Endothelial cell of umbilical vein (primary cell): ENCODE data around the gene GAB2. TPM values are rescaled to one million over a fixed set of nuclear protein-coding genes. Genes with fewer than 3 reads are reported as not detected.

Experiments used
- BruUV-seq: library from RNA; stranded (reverse); fragments of 400-500 nt; replicated peaks from 2 replicates; lab custom pipeline; 2021; lab: Mats Ljungman, UMichigan
- CTCF ChIA-PET: fragments of 300-600, 350-600 bp; sonication (Branson Sonifier 250); formaldehyde crosslinking; loops from one replicate; lab custom pipeline; 2021; ENCODE audit warnings: antibody characterized with exemption, inconsistent platforms; lab: Charles Lee
- POLR2A ChIA-PET: fragments of 300-600, 350-600 bp; sonication (Branson Sonifier 250); formaldehyde crosslinking; loops from one replicate; lab custom pipeline; 2021; ENCODE audit warnings: antibody characterized with exemption, inconsistent platforms; lab: Charles Lee
- DNase-seq: peaks from one replicate; pipeline ENCODE4 v3.0.0-alpha.2; 2011; ENCODE audit warnings: low read depth, low spot score
- FAIRE-seq: peaks from 2 replicates; lab custom pipeline; 2011; peaks lifted over from hg19 to GRCh38; lab: Jason Lieb, UNC
- H2AFZ ChIP-seq: 2 replicates; pipeline ENCODE4 v1.6.0; 2012; ENCODE audit warnings: low read depth, low read length, control low read depth, inconsistent platforms
- H3K27ac ChIP-seq: 2 replicates; pipeline ENCODE4 v1.5.1; 2011; ENCODE audit warnings: low read depth, mild to moderate bottlenecking, control low read depth, low read length, moderate library complexity; ENCODE audit not compliant: insufficient read depth
- H3K27me3 ChIP-seq, 2 experiments: 2 replicates each; pipeline versions ENCODE4 v1.6.0 to v1.6.1; 2011; ENCODE audit warnings: low read length in 2 of 2, mixed read lengths in 1 of 2; ENCODE audit not compliant: control insufficient read depth in 2 of 2, insufficient read depth in 2 of 2
- H3K36me3 ChIP-seq, 2 experiments: 2 replicates in 1 of 2; 3 replicates in 1 of 2; pipeline ENCODE4 v1.5.1; 2011; ENCODE audit warnings: low read length in 2 of 2, mild to moderate bottlenecking in 1 of 2, moderate library complexity in 1 of 2; ENCODE audit not compliant: control insufficient read depth in 2 of 2, insufficient read depth in 2 of 2; ENCODE audit errors: extremely low read depth in 1 of 2
- H3K4me1 ChIP-seq: 3 replicates; pipeline ENCODE4 v1.5.1; 2011; ENCODE audit warnings: mild to moderate bottlenecking, low read length; ENCODE audit not compliant: control insufficient read depth, insufficient read depth; ENCODE audit errors: extremely low read depth
- H3K4me2 ChIP-seq: 2 replicates; pipeline ENCODE4 v1.6.1; 2011; ENCODE audit warnings: low read length, control low read depth, mixed read lengths; ENCODE audit not compliant: insufficient read depth
- H3K4me3 ChIP-seq, 3 experiments: fragments of 200-600 bp in 1 of 3; sonication (generic), shearing (Covaris generic) in 1 of 3; replicated peaks in 1 of 3; 2 replicates each; pipeline ENCODE4 v1.5.1; 2011 to 2016; ENCODE audit warnings: control low read depth in 3 of 3, low read length in 3 of 3, mild to moderate bottlenecking in 2 of 3, inconsistent platforms in 1 of 3, low read depth in 1 of 3, moderate library complexity in 1 of 3; ENCODE audit not compliant: insufficient read depth in 1 of 3
- H3K79me2 ChIP-seq: 2 replicates; pipeline ENCODE4 v1.6.0; 2012; ENCODE audit warnings: low read length, inconsistent platforms; ENCODE audit not compliant: control insufficient read depth, insufficient read depth
- H3K9ac ChIP-seq: replicated peaks from 2 replicates; pipeline ENCODE3; 2011; ENCODE audit warnings: low read length, control low read depth; ENCODE audit not compliant: insufficient read depth; ENCODE audit errors: extremely low read depth
- H3K9me1 ChIP-seq: replicated peaks from 3 replicates; pipeline ENCODE4 v1.6.0; 2011; ENCODE audit warnings: mild to moderate bottlenecking, low read length; ENCODE audit not compliant: control insufficient read depth, insufficient read depth; ENCODE audit errors: extremely low read depth
- H3K9me3 ChIP-seq: replicated peaks from 2 replicates; pipeline ENCODE4 v1.5.1; 2012; ENCODE audit warnings: low read length, inconsistent platforms; ENCODE audit not compliant: control insufficient read depth, insufficient read depth
- H4K20me1 ChIP-seq: replicated peaks from 2 replicates; pipeline ENCODE3; 2011; ENCODE audit warnings: mild to moderate bottlenecking, low read length; ENCODE audit not compliant: control insufficient read depth, insufficient read depth; ENCODE audit errors: extremely low read depth
- EZH2 ChIP-seq: IDR thresholded peaks from 2 replicates; pipeline ENCODE4 v1.6.1; 2012; ENCODE audit warnings: borderline replicate concordance, low read depth, mild to moderate bottlenecking, moderate library complexity, low read length, inconsistent platforms; ENCODE audit not compliant: severe bottlenecking
- FOS ChIP-seq: IDR thresholded peaks from 2 replicates; pipeline ENCODE4 v1.6.1; 2011; ENCODE audit warnings: mild to moderate bottlenecking, low read length, moderate library complexity, borderline replicate concordance; ENCODE audit not compliant: insufficient read depth
- GATA2 ChIP-seq: IDR thresholded peaks from 2 replicates; pipeline ENCODE4 v1.7.0; 2011; ENCODE audit warnings: low read depth, mild to moderate bottlenecking, moderate library complexity, mixed read lengths, low read length; ENCODE audit not compliant: insufficient read length, insufficient read depth
- JUN ChIP-seq: IDR thresholded peaks from 2 replicates; pipeline ENCODE4 v1.6.1; 2011; ENCODE audit warnings: borderline replicate concordance, low read depth; ENCODE audit not compliant: insufficient read length, insufficient read depth
- POLR2AphosphoS5 ChIP-seq: IDR thresholded peaks from 2 replicates; pipeline ENCODE4 v1.6.1; 2012; ENCODE audit warnings: low read depth, mild to moderate bottlenecking, control low read depth, low read length, moderate library complexity; ENCODE audit not compliant: insufficient read depth
- dilution Hi-C: fragments of 300-500 bp; cut with MboI; formaldehyde crosslinking; loops from one replicate; pipeline ENCODE4 v1.15.0; 2019; ENCODE audit warnings: low sequenced_read_pairs; ENCODE audit not compliant: extremely low pct_ligation_motif_present
- intact Hi-C: fragments of 100-400 bp; cut with micrococcal nuclease; formaldehyde crosslinking; loops from one replicate; pipeline ENCODE4 v1.10.0; 2022
- polyA plus RNA-seq, 4 experiments: library from polyadenylated mRNA; depleted of rRNA in 3 of 4; stranded (reverse) in 3 of 4; unstranded in 1 of 4; fragments of >200 nt; gene quantifications; 2 replicates each; pipeline versions ENCODE4 v1.2.1 to v1.2.3, GENCODE V29; 2011 to 2012; ENCODE audit warnings: missing spikeins in 1 of 4
- total RNA-seq: library from RNA; stranded (reverse); gene quantifications from 2 replicates; pipeline ENCODE4 v1.2.3, GENCODE V29; 2021
- TF ChIP-seq, protein P1 (sequence below): IDR thresholded peaks from 2 replicates; pipeline ENCODE4 v1.6.1; 2011; ENCODE audit not compliant: insufficient read depth, insufficient read length

The GAB2 gene
- total and polyA plus RNA-seq, 2 donors (not counting 3 experiments of a cell fraction or from before 2014, with no cell fraction given): 19.6 to 39.6 TPM

DNA sequence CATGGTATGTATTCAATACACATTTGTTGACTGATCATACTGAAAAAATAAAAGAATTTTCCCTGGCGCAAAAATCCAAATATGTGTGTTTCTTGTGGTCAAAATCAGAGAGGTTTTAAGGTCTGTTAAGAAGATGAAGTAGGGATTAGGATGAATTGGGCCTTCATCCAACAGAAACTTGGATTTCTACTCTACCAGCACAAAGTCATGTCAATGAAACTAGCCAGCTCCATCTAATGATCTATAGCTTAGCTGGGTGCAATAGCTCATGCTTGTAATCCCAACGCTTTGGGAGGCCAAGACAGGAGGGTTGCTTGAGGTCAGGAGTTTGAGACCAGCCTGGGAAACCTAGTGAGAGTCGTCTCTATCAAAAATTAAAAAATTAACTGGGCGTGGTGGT lies 163.4 kb downstream of the GAB2 start:
- ChIA-PET CTCF (interaction anchor here (1.4 to 3.9 kb wide), 2 partner anchors 27 to 163 kb away, joined by 3 to 21 read pairs; partner anchors contain the start of gene GAB2), POLR2A (no interaction called here)
- Histone ChIP-seq H3K4me3 (no peak overlapping the region), H3K79me2 (peaks cover 16% of the 10 kb centered on the region), H3K27me3 (no peaks in the 10 kb centered on the region), H4K20me1 (no peaks in the 10 kb centered on the region), H3K36me3 (peaks cover 2 to 6% of the 10 kb centered on the region in 2 experiments), H3K9ac (no peak overlapping the region), H3K4me2 (no peak overlapping the region), H2AFZ (no peak overlapping the region), H3K9me3 (no peaks in the 10 kb centered on the region), H3K4me1 (peaks cover 29% of the 10 kb centered on the region), H3K27ac (no peak overlapping the region), H3K9me1 (no peaks in the 10 kb centered on the region)
- FAIRE-seq (peak; percentile 26), DNase-seq (no peak)
- dilution Hi-C loops (no loop called here), intact Hi-C loops (no loop called here)
- no TSS peak for BruUV-seq
- no peak for TF ChIP-seq FOS
- TF ChIP-seq POLR2AphosphoS5: no peak
- no peak for TF ChIP-seq EZH2
- TF ChIP-seq, protein P1, sequence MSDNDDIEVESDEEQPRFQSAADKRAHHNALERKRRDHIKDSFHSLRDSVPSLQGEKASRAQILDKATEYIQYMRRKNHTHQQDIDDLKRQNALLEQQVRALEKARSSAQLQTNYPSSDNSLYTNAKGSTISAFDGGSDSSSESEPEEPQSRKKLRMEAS: no peak

DNA sequence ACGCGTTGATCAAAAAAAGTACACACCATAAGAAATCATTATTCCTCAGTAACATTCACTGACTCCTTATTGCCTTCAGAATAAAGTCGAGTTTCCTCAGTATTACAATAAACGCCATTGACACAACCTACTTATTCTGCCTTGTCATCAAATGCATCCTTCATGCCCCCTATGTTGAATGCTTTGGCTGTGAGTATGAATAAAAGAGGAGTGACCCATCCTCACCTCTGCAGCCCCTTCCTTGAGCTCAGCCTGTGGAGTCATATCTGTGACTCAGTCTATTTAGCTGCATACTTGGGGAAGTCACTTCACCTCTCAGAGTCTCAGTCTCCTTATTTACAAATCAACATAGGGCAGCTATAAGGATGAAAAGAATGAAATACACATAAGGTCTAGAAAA lies 163.8 kb downstream of the GAB2 start:
- CTCF ChIA-PET: interaction anchor here (1.4 to 3.9 kb wide), 2 partner anchors 26 to 163 kb away, joined by 3 to 21 read pairs; partner anchors contain the start of gene GAB2
- peaks cover 29% of the 10 kb centered on the region for H3K4me1 ChIP-seq
- H3K79me2 ChIP-seq: peaks cover 16% of the 10 kb centered on the region
- no peak overlapping the region for H3K4me2 ChIP-seq
- FAIRE-seq (peak; percentile 63), DNase-seq (peak; percentile 27)
- dilution Hi-C loops (no loop called here), intact Hi-C loops (no loop called here)
- no peaks in the 10 kb centered on the region for H3K9me1 ChIP-seq
- H2AFZ ChIP-seq: no peak overlapping the region
- H3K4me3 ChIP-seq: no peak overlapping the region
- H3K9me3 ChIP-seq: no peaks in the 10 kb centered on the region
- H3K36me3 ChIP-seq: peaks cover 3 to 6% of the 10 kb centered on the region in 2 experiments
- no peaks in the 10 kb centered on the region for H4K20me1 ChIP-seq
- no TSS peak for BruUV-seq
- POLR2A ChIA-PET: no interaction called here
- H3K27me3 ChIP-seq: no peaks in the 10 kb centered on the region
- TF ChIP-seq JUN (no peak), FOS (peak; percentile 69), POLR2AphosphoS5 (peak; percentile 54), GATA2 (no peak)
- TF ChIP-seq, protein P1: no peak
- H3K27ac ChIP-seq: no peak overlapping the region
- H3K9ac ChIP-seq: no peak overlapping the region
